SK-N-SH (cell line): ENCODE data around the gene SH2B2. TPM values are rescaled to one million over a fixed set of nuclear protein-coding genes. Genes with fewer than 3 reads are reported as not detected.

Experiments
- CTCF ChIA-PET: fragments of 300-600, 350-600 bp; formaldehyde crosslinking; extraction: SDS; loops from one replicate; lab custom pipeline; 2021; lab: Yijun Ruan, JAX
- POLR2A ChIA-PET: fragments of 350-600 bp; sonication (Branson Sonifier 250); formaldehyde crosslinking; extraction: SDS; loops from one replicate; lab custom pipeline; 2020; ENCODE audit warnings: antibody characterized with exemption, inconsistent platforms; lab: Yijun Ruan, JAX
- DNase-seq: peaks from one replicate; pipeline ENCODE4 v3.0.0; 2012
- H2AFZ ChIP-seq: fragments of 200-600 bp; sonication (generic); 2 replicates; pipeline ENCODE4 v1.8.1; 2016; ENCODE audit warnings: antibody characterized with exemption, mild to moderate bottlenecking, low read depth
- H3F3A ChIP-seq: fragments of 200-600 bp; sonication (generic); replicated peaks from 2 replicates; pipeline ENCODE3; 2016; ENCODE audit warnings: antibody characterized with exemption, mild to moderate bottlenecking; ENCODE audit not compliant: insufficient read depth
- H3K27ac ChIP-seq, 2 experiments: fragments of 200-500 bp in 1 of 2; fragments of 200-600 bp in 1 of 2; sonication (Bioruptor generic) in 1 of 2; sonication (generic), shearing (Covaris generic) in 1 of 2; 2 replicates each; pipeline versions ENCODE4 v1.5.1 to v1.6.1; 2014 to 2016; ENCODE audit warnings: low read depth in 2 of 2, inconsistent platforms in 1 of 2, low read length in 1 of 2, mild to moderate bottlenecking in 1 of 2, mixed read lengths in 1 of 2
- H3K27me3 ChIP-seq: fragments of 200-600 bp; sonication (generic), shearing (Covaris generic); 2 replicates; pipeline ENCODE4 v1.6.1; 2016; ENCODE audit warnings: mixed run types; ENCODE audit not compliant: insufficient read depth
- H3K36me3 ChIP-seq, 2 experiments: fragments of 200-500 bp in 1 of 2; fragments of 200-600 bp in 1 of 2; sonication (Bioruptor generic) in 1 of 2; sonication (generic) in 1 of 2; replicated peaks in 1 of 2; 2 replicates each; pipeline versions ENCODE3 to v1.5.1; 2014 to 2016; ENCODE audit warnings: low read length in 1 of 2, mild to moderate bottlenecking in 1 of 2; ENCODE audit not compliant: insufficient read depth in 2 of 2, control insufficient read depth in 1 of 2
- H3K4me1 ChIP-seq, 2 experiments: fragments of 200-500 bp in 1 of 2; fragments of 200-600 bp in 1 of 2; sonication (Bioruptor generic) in 1 of 2; sonication (generic), shearing (Covaris generic) in 1 of 2; 2 replicates each; pipeline versions ENCODE4 v1.5.1 to v1.6.1; 2014 to 2016; ENCODE audit warnings: low read depth in 1 of 2, low read length in 1 of 2, mixed run types in 1 of 2; ENCODE audit not compliant: insufficient read depth in 2 of 2, control insufficient read depth in 1 of 2
- H3K4me2 ChIP-seq: fragments of 200-600 bp; sonication (generic), shearing (Covaris generic); 2 replicates; pipeline ENCODE4 v1.6.1; 2017; ENCODE audit warnings: mixed run types
- H3K4me3 ChIP-seq, 2 experiments: fragments of 200-500 bp in 1 of 2; fragments of 200-600 bp in 1 of 2; sonication (Bioruptor generic) in 1 of 2; sonication (generic), shearing (Covaris generic) in 1 of 2; 2 replicates each; pipeline versions ENCODE4 v1.5.1 to v1.8.1; 2014 to 2016; ENCODE audit warnings: low read depth in 2 of 2, inconsistent platforms in 1 of 2, low read length in 1 of 2, mild to moderate bottlenecking in 1 of 2, mixed read lengths in 1 of 2, moderate library complexity in 1 of 2
- H3K79me2 ChIP-seq: fragments of 200-600 bp; sonication (generic); 2 replicates; pipeline ENCODE4 v1.8.1; 2017; ENCODE audit warnings: mild to moderate bottlenecking; ENCODE audit not compliant: insufficient read depth
- H3K9ac ChIP-seq: fragments of 200-600 bp; sonication (generic); 2 replicates; pipeline ENCODE4 v1.6.1; 2017; ENCODE audit warnings: mixed run types
- H3K9me2 ChIP-seq: fragments of 200-600 bp; sonication (generic); 2 replicates; pipeline ENCODE4 v1.6.1; 2017; ENCODE audit warnings: mixed run types
- H3K9me3 ChIP-seq: fragments of 200-600 bp; sonication (generic); 2 replicates; pipeline ENCODE4 v1.6.1; 2017; ENCODE audit warnings: mixed run types, mild to moderate bottlenecking, moderate library complexity
- H4K20me1 ChIP-seq: fragments of 200-600 bp; sonication (generic); 2 replicates; pipeline ENCODE4 v1.6.1; 2017; ENCODE audit warnings: mild to moderate bottlenecking, mixed run types; ENCODE audit not compliant: insufficient read depth
- CHD2 ChIP-seq: fragments of 150-350 bp; IDR thresholded peaks from 2 replicates; pipeline ENCODE4 v1.6.1; 2018; ENCODE audit warnings: low read length; ENCODE audit not compliant: partially characterized antibody
- EP300 ChIP-seq, 2 experiments: IDR thresholded peaks; 2 replicates each; pipeline versions ENCODE4 v1.4.0 to v1.6.1; 2012; ENCODE audit warnings: borderline replicate concordance in 1 of 2, low read depth in 1 of 2, low read length in 1 of 2
- GABPA ChIP-seq: IDR thresholded peaks from 2 replicates; pipeline ENCODE4 v1.4.0; 2012; ENCODE audit warnings: low read depth, mild to moderate bottlenecking
- GATA2 ChIP-seq: sonication (generic); formaldehyde crosslinking; IDR thresholded peaks from 2 replicates; pipeline ENCODE4 v1.5.0; 2020; ENCODE audit warnings: mild to moderate bottlenecking, missing genetic modification reagents
- IRF3 ChIP-seq: fragments of 150-350 bp; IDR thresholded peaks from 2 replicates; pipeline ENCODE4 v1.6.1; 2016; ENCODE audit warnings: mild to moderate bottlenecking, low read depth, low read length
- MEF2A ChIP-seq: IDR thresholded peaks from 2 replicates; pipeline ENCODE4 v1.4.0; 2012; ENCODE audit warnings: low read depth, borderline replicate concordance
- REST ChIP-seq: IDR thresholded peaks from 2 replicates; pipeline ENCODE4 v1.6.1; 2012; ENCODE audit warnings: mild to moderate bottlenecking, low read depth, low read length, moderate library complexity
- RFX5 ChIP-seq: IDR thresholded peaks from 2 replicates; pipeline ENCODE4 v1.6.1; 2012; ENCODE audit warnings: mild to moderate bottlenecking, improper control_type of control experiment, low read length
- SMC3 ChIP-seq: IDR thresholded peaks from 2 replicates; pipeline ENCODE4 v1.6.1; 2012; ENCODE audit warnings: low read depth, low read length, improper control_type of control experiment
- TAF1 ChIP-seq: IDR thresholded peaks from 2 replicates; pipeline ENCODE4 v1.6.1; 2012; ENCODE audit warnings: low read depth, mild to moderate bottlenecking, low read length, moderate library complexity, borderline replicate concordance
- USF1 ChIP-seq: IDR thresholded peaks from 2 replicates; pipeline ENCODE4 v1.4.0; 2012; ENCODE audit warnings: low read depth, borderline replicate concordance
- ZBTB33 ChIP-seq: IDR thresholded peaks from 2 replicates; pipeline ENCODE4 v1.4.0; 2012; ENCODE audit warnings: low read depth, borderline replicate concordance
- WGBS: methylation state at CpG from one replicate; pipeline ENCODE4 v1.1.6; 2017; ENCODE audit warnings: low lambda C conversion rate; 5-methylcytosine and 5-hydroxymethylcytosine counted together
- polyA plus RNA-seq, 3 experiments: library from polyadenylated mRNA; depleted of rRNA; stranded (reverse); fragments of >200 nt; gene quantifications; 2 replicates each; pipeline ENCODE4 v1.2.3, GENCODE V29; 2012

The SH2B2 gene
- polyA plus RNA-seq, 1 of the 3 experiments (the other 2 are of a cell fraction), result 4.7 TPM

- no peak overlapping the region for H3K4me3 ChIP-seq
- H3K9me2 ChIP-seq, result no peaks in the 10 kb centered on the region
- DNase-seq, result peak; percentile 36
- peaks cover 0 to 4% of the 10 kb centered on the region in 2 experiments; a peak in 1 of 4 replicates for H3K4me1 ChIP-seq
- no peaks in the 10 kb centered on the region for H3K27me3 ChIP-seq
- no peaks in the 10 kb centered on the region for H3K9me3 ChIP-seq
- H2AFZ ChIP-seq, result no peak overlapping the region
- H4K20me1 ChIP-seq, result no peaks in the 10 kb centered on the region
- ChIA-PET POLR2A (no interaction called here), CTCF (interaction anchor here (0.6 to 2.4 kb wide), 4 partner anchors 9 to 775 kb away, joined by 3 to 6 read pairs (median 4); no protein-coding TSS in a partner anchor)
- no peaks in the 10 kb centered on the region for H3K79me2 ChIP-seq
- TF ChIP-seq TAF1, result no peak
- TF ChIP-seq GABPA, result no peak
- TF ChIP-seq CHD2, result no peak
- TF ChIP-seq REST, result no peak
- H3K4me2 ChIP-seq, result no peak overlapping the region
- no peak overlapping the region for H3K9ac ChIP-seq
- H3K36me3 ChIP-seq, result peaks cover 0 to 4% of the 10 kb centered on the region in 2 experiments
- no peak overlapping the region for H3K27ac ChIP-seq
- WGBS, result 94% methylated on average over 22 of the region's 24 CpGs
- no peaks in the 10 kb centered on the region for H3F3A ChIP-seq
These were observed 30.8 kb downstream of the SH2B2 start for GRCh38 chr7:102317231-102318059.

- H3K4me2 ChIP-seq, result no peak overlapping the region
- no peaks in the 10 kb centered on the region for H3K9me3 ChIP-seq
- H2AFZ ChIP-seq, result no peak overlapping the region
- H3K9ac ChIP-seq, result no peak overlapping the region
- peak; percentile 59 for DNase-seq
- no peaks in the 10 kb centered on the region for H3K79me2 ChIP-seq
- H3K36me3 ChIP-seq, result peaks cover 0 to 4% of the 10 kb centered on the region in 2 experiments
- TF ChIP-seq USF1, result no peak
- TF ChIP-seq GATA2, result no peak
- TF ChIP-seq RFX5, result no peak
- no peak for TF ChIP-seq IRF3
- TF ChIP-seq SMC3, result no peak
- no peak for TF ChIP-seq MEF2A
- no peak for TF ChIP-seq ZBTB33
- no peak for TF ChIP-seq EP300 (IDR thresholded peaks at IDR 0.05; ENCODE audit: borderline replicate concordance in 1 of 2, low read depth in 1 of 2, low read length in 1 of 2)
- TF ChIP-seq REST, result no peak
- 86% methylated on average over 7 of the region's 7 CpGs for WGBS
- ChIA-PET CTCF (interaction anchor here (0.8 to 2.4 kb wide), 6 partner anchors 10 to 776 kb away, joined by 3 to 6 read pairs (median 3); no protein-coding TSS in a partner anchor), POLR2A (no interaction called here)
- peaks cover 0 to 4% of the 10 kb centered on the region in 2 experiments; a peak in 1 of 4 replicates for H3K4me1 ChIP-seq
- no peaks in the 10 kb centered on the region for H3F3A ChIP-seq
- no peak overlapping the region; a peak in 1 of 4 replicates for H3K27ac ChIP-seq
- no peaks in the 10 kb centered on the region for H4K20me1 ChIP-seq
- no peak overlapping the region for H3K4me3 ChIP-seq
- no peaks in the 10 kb centered on the region for H3K9me2 ChIP-seq
- H3K27me3 ChIP-seq, result no peaks in the 10 kb centered on the region
These were observed 31.9 kb downstream of the SH2B2 start for GRCh38 chr7:102318482-102318971.
